Stimulated activated CD8-positive, alpha-beta memory T cell treated with anti-CD3 and anti-CD28 coated beads, Interleukin-7, amount 100 ng/mL, for 24 hours (primary cell): ENCODE measurements around the gene PTPN13.

Experiments used
- DNase-seq: peaks from one replicate; pipeline ENCODE4 v3.0.0-alpha.2; 2020; ENCODE audit warnings: low read depth

PTPN13 gene

DNA sequence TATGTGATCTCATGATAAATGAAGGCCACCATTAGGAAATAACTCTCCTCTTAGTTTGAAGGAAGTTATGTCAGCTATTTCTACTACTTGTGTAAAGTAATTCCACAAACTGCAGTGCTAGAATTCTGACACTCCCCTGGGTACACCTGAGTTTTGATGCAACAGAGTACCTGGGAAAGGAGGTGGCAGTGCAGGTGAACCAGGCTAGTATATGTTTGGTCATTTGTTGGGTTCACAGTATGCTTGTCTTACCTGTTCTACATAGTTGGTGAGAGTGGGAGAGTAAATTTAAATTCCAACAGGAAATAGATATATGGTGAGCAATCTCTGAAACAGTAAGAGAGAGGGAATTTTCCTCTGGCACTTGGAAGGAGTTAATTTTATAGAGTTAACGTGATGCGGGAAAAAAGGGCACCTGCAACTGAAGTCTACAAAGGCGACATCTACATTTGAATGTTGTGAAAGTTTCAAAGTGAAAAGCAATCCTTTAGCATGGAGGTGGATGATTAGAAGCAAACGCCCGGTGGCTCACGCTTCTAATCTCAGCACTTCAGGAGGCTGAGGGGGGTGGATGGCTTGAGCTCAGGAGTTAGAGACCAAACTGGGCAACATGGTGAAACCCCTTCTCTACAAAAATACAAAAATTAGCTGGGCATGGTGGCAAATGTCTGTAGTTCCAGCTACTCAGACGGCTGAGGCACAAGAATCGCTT lies 263.4 kb downstream of the PTPN13 start:
- DNase-seq = no peak
